Smooth muscle cell (in vitro differentiated cells): ENCODE measurements around the gene PLCB1. TPM values are rescaled to one million over a fixed set of nuclear protein-coding genes. Genes with fewer than 3 reads are reported as not detected.
A peak's percentile ranks its signal among the peaks of the same experiment; 100 is the strongest.

ENCODE experiments used
- DNase-seq: peaks from one replicate; lab custom pipeline; 2025; ENCODE audit not compliant: unreplicated experiment; lab: John Stamatoyannopoulos, UW
- H2AFZ ChIP-seq: fragments of 200-600 bp; sonication (generic); 2 replicates; pipeline ENCODE4 v1.6.0; 2016; ENCODE audit warnings: antibody characterized with exemption, low read depth, mild to moderate bottlenecking
- H3F3A ChIP-seq: fragments of 200-600 bp; sonication (generic); 2 replicates; pipeline ENCODE4 v1.6.0; 2017; ENCODE audit warnings: antibody characterized with exemption, low read depth
- H3K27ac ChIP-seq: fragments of 200-600 bp; sonication (generic); 2 replicates; pipeline ENCODE4 v1.5.1; 2016; ENCODE audit warnings: low read depth, mild to moderate bottlenecking
- H3K27me3 ChIP-seq: fragments of 200-600 bp; sonication (generic); 2 replicates; pipeline ENCODE4 v1.6.1; 2016; ENCODE audit warnings: low read depth, mild to moderate bottlenecking
- H3K36me3 ChIP-seq: fragments of 200-600 bp; sonication (generic); 2 replicates; pipeline ENCODE4 v1.5.1; 2016; ENCODE audit warnings: low read depth
- H3K4me1 ChIP-seq: fragments of 200-600 bp; sonication (generic); 2 replicates; pipeline ENCODE4 v1.5.1; 2016; ENCODE audit warnings: low read depth
- H3K4me2 ChIP-seq: fragments of 200-600 bp; sonication (generic); 2 replicates; pipeline ENCODE4 v1.6.0; 2016; ENCODE audit warnings: mild to moderate bottlenecking
- H3K4me3 ChIP-seq: fragments of 200-600 bp; sonication (generic); 2 replicates; pipeline ENCODE4 v1.5.1; 2016; ENCODE audit warnings: mild to moderate bottlenecking
- H3K79me2 ChIP-seq: fragments of 200-600 bp; sonication (generic); 2 replicates; pipeline ENCODE4 v1.6.0; 2016; ENCODE audit warnings: low read depth, mild to moderate bottlenecking
- H3K9ac ChIP-seq: fragments of 200-600 bp; sonication (generic); 2 replicates; pipeline ENCODE4 v1.6.0; 2016; ENCODE audit warnings: low read depth
- H3K9me3 ChIP-seq: fragments of 200-600 bp; sonication (generic); replicated peaks from 2 replicates; pipeline ENCODE4 v1.5.1; 2016; ENCODE audit warnings: low read depth
- H4K20me1 ChIP-seq: fragments of 200-600 bp; sonication (generic); 2 replicates; pipeline ENCODE4 v1.6.0; 2016; ENCODE audit warnings: low read depth
- CTCF ChIP-seq: fragments of 200-600 bp; sonication (generic); IDR thresholded peaks from 2 replicates; pipeline ENCODE4 v1.5.1; 2017; ENCODE audit warnings: borderline replicate concordance, mild to moderate bottlenecking, antibody characterized with exemption; ENCODE audit not compliant: insufficient read depth, poor library complexity, severe bottlenecking
- WGBS: methylation state at CpG from one replicate; pipeline ENCODE4 v1.1.7; 2016; ENCODE audit warnings: low lambda C conversion rate; 5-methylcytosine and 5-hydroxymethylcytosine counted together
- polyA plus RNA-seq: library from polyadenylated mRNA; unstranded; fragments of >200 nt; fragmentation: Nextera tagmentation; extraction: Ambion mirVana; gene quantifications from 2 replicates; pipeline ENCODE4 v1.2.1, GENCODE V29; 2016
- total RNA-seq: library from RNA; depleted of rRNA; stranded (reverse); fragments of >200 nt; gene quantifications from 2 replicates; pipeline ENCODE4 v1.2.3, GENCODE V29; 2014

Gene PLCB1
- total and polyA plus RNA-seq, 2 experiments from 2014 or later, result 4.7 to 25.3 TPM

GRCh38 chr20:8860011-8860495 is 728.0 kb downstream of the PLCB1 start:
- no peaks in the 10 kb centered on the region for H4K20me1 ChIP-seq
- no peaks in the 10 kb centered on the region for H3K27me3 ChIP-seq
- WGBS, result 33% methylated on average over 2 of the region's 2 CpGs
- peak overlapping the region; percentile 45 for H3K4me2 ChIP-seq
- TF ChIP-seq CTCF, result no peak
- H3K4me3 ChIP-seq, result no peak overlapping the region
- no peaks in the 10 kb centered on the region for H3F3A ChIP-seq
- no peak overlapping the region for H3K9ac ChIP-seq
- DNase-seq, result no peak
- no peaks in the 10 kb centered on the region for H3K79me2 ChIP-seq
- H3K4me1 ChIP-seq, result no peaks in the 10 kb centered on the region
- no peaks in the 10 kb centered on the region for H3K36me3 ChIP-seq
- peak overlapping the region; percentile 32 for H3K27ac ChIP-seq
- no peak overlapping the region for H2AFZ ChIP-seq
- no peaks in the 10 kb centered on the region for H3K9me3 ChIP-seq

- no peaks in the 10 kb centered on the region for H3K79me2 ChIP-seq
- no peaks in the 10 kb centered on the region for H3K9me3 ChIP-seq
- H3K4me1 ChIP-seq, result no peaks in the 10 kb centered on the region
- no peaks in the 10 kb centered on the region for H3K27me3 ChIP-seq
- WGBS, result 94% methylated on average over 4 of the region's 4 CpGs
- H3K36me3 ChIP-seq, result no peaks in the 10 kb centered on the region
- no peak overlapping the region for H3K4me3 ChIP-seq
- H3F3A ChIP-seq, result no peaks in the 10 kb centered on the region
- no peak for DNase-seq
- H2AFZ ChIP-seq, result no peak overlapping the region
- H4K20me1 ChIP-seq, result no peaks in the 10 kb centered on the region
- H3K4me2 ChIP-seq, result no peak overlapping the region
- no peak overlapping the region for H3K9ac ChIP-seq
- no peak overlapping the region for H3K27ac ChIP-seq
- no peak for TF ChIP-seq CTCF
Observed at GRCh38 chr20:8862092-8862491, 730.0 kb downstream of the PLCB1 start.

GRCh38 chr20:8865636-8866035 is 733.6 kb downstream of the PLCB1 start:
- no peak for DNase-seq
- no peak for TF ChIP-seq CTCF

GRCh38 chr20:8867038-8867740 is 735.1 kb downstream of the PLCB1 start:
- no peak for TF ChIP-seq CTCF
- Histone ChIP-seq H3K79me2 (no peaks in the 10 kb centered on the region), H3K27me3 (no peaks in the 10 kb centered on the region), H3F3A (no peaks in the 10 kb centered on the region), H2AFZ (no peak overlapping the region), H3K9ac (no peak overlapping the region), H3K9me3 (no peaks in the 10 kb centered on the region), H3K4me2 (no peak overlapping the region), H3K4me3 (no peak overlapping the region), H3K27ac (no peak overlapping the region), H4K20me1 (no peaks in the 10 kb centered on the region), H3K36me3 (no peaks in the 10 kb centered on the region), H3K4me1 (no peaks in the 10 kb centered on the region)
- WGBS, result 89% methylated on average over 7 of the region's 7 CpGs
- no peak for DNase-seq

More at GRCh38 chr20:8865636-8866035, 733.6 kb downstream of the PLCB1 start:
- no peak overlapping the region for H3K4me3 ChIP-seq
- H3K9me3 ChIP-seq, result no peaks in the 10 kb centered on the region
- H3K27ac ChIP-seq, result no peak overlapping the region
- H3K9ac ChIP-seq, result no peak overlapping the region
- H3K4me2 ChIP-seq, result no peak overlapping the region
- no peaks in the 10 kb centered on the region for H3K4me1 ChIP-seq
- no peaks in the 10 kb centered on the region for H3F3A ChIP-seq
- WGBS, result 98% methylated on average over 3 of the region's 3 CpGs
- H3K27me3 ChIP-seq, result no peaks in the 10 kb centered on the region
- no peaks in the 10 kb centered on the region for H4K20me1 ChIP-seq
- no peaks in the 10 kb centered on the region for H3K79me2 ChIP-seq
- H2AFZ ChIP-seq, result no peak overlapping the region
- H3K36me3 ChIP-seq, result no peaks in the 10 kb centered on the region
